ENCODE measurements around the gene SOX6.

DNA sequence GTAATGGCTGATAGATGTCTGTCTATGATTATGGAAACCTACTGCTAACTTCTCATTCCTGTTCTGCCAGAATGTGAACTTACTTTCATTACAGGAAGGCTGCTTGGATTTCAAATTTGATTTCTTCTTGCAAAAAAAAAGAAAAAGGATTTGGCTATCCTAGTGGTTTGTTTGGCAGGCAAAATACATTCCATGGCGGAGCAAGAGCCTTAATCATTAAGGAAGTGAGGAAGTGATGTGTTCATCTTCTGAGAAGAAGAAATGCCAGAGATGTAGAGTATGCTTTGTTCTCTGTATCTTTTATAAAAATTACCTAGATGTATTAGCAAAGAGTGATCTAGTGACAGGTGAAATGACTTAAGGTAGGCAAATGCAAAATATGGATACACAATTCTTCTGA is 356.3 kb downstream of the SOX6 start:
- TF ChIP-seq, protein P1, sequence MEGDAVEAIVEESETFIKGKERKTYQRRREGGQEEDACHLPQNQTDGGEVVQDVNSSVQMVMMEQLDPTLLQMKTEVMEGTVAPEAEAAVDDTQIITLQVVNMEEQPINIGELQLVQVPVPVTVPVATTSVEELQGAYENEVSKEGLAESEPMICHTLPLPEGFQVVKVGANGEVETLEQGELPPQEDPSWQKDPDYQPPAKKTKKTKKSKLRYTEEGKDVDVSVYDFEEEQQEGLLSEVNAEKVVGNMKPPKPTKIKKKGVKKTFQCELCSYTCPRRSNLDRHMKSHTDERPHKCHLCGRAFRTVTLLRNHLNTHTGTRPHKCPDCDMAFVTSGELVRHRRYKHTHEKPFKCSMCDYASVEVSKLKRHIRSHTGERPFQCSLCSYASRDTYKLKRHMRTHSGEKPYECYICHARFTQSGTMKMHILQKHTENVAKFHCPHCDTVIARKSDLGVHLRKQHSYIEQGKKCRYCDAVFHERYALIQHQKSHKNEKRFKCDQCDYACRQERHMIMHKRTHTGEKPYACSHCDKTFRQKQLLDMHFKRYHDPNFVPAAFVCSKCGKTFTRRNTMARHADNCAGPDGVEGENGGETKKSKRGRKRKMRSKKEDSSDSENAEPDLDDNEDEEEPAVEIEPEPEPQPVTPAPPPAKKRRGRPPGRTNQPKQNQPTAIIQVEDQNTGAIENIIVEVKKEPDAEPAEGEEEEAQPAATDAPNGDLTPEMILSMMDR (IDR thresholded peaks at IDR 0.05; ENCODE audit: low read length), result no peak
- TF ChIP-seq EZH2 (IDR thresholded peaks at IDR 0.05; ENCODE audit: borderline replicate concordance, low read length), result no peak
